Thyroid gland (tissue), 4 donors: ENCODE results near the gene LILRB2.

Experiments used
- CTCF ChIP-seq, 6 experiments: fragments of 200-600 bp in 3 of 6; fragments of 450-650 bp in 3 of 6; sonication (generic) in 3 of 6; IDR thresholded peaks; one replicate each; pipeline ENCODE4 v1.5.1; 2016 to 2019; ENCODE audit warnings: antibody characterized with exemption in 6 of 6, mild to moderate bottlenecking in 2 of 6, inconsistent platforms in 1 of 6, moderate library complexity in 1 of 6
- POLR2A ChIP-seq, 2 donors: fragments of 450-650 bp; IDR thresholded peaks; one replicate each; pipeline ENCODE4 v1.6.1; 2017; ENCODE audit warnings: antibody characterized with exemption in 2 of 2, mild to moderate bottlenecking in 2 of 2, moderate library complexity in 1 of 2

- TF ChIP-seq CTCF (IDR thresholded peaks at IDR 0.05) (no peak), POLR2A (IDR thresholded peaks at IDR 0.05) (no peak)
Measured at GRCh38 chr19:54254195-54254906, 26.6 kb downstream of the LILRB2 start.
